NCI-H2107 treated with DMSO at 0.1 percent for 48 hours (cell line): ENCODE data around the gene DPP10.

Experiments
- DNase-seq: peaks from one replicate; lab custom pipeline; 2025; ENCODE audit not compliant: unreplicated experiment; lab: John Stamatoyannopoulos, UW

Gene DPP10

DNA sequence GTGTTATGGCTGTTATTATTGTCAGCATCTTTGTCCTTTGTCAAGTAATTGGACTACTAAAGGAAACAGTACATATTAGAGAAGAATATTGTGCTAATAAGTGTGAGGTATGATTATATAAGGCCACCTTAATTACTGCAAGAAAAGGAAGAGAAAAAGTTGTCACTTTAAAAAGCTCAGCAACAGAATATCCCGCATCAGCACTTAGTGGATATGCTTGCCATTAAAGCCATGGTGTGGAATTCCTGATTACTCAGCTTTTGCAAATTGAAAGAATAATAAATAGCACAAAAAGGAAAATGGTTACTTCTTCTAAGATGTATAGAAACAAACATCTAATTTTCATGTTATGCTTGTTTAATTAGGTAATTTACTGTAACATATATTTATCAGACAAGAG is 347.5 kb downstream of the DPP10 start:
- no peak for DNase-seq

DNA sequence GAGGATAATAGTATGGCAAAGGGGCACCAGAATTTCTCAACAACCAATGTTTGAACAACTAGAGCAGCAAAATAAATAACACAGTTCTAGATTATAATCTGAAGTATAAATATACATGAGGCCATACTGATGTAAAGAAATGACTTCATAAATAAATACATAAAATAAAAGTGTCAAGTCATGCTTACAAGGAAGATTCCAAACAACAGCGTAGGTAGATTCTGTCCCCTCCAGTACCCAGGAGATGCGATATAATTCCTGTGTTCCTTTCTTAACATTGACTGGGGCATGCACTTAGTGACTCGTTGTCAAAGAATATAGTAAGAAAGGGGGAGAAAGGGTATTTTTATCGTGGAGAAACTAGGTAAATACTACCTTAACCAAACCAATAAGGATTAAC is 355.1 kb downstream of the DPP10 start:
- DNase-seq, result no peak

DNA sequence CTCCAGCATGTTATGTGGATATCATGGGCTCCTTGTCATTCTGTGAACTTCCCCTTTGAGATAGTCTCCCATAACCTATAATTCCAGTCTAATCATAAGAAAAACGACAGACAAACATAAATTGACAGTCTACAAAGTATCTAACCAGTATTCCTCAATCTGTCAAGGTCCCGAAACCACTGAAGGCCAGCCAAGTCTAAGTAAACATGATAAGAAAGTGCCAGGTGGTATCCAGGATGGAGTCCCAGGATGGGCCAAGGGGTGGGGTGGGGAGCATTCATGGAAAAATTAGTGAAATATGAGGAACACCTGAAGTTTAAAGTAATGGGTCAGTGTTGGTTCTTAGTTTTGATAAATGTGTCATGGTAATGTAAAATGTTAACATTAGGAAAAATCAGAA is 355.5 kb downstream of the DPP10 start:
- no peak for DNase-seq

DNA sequence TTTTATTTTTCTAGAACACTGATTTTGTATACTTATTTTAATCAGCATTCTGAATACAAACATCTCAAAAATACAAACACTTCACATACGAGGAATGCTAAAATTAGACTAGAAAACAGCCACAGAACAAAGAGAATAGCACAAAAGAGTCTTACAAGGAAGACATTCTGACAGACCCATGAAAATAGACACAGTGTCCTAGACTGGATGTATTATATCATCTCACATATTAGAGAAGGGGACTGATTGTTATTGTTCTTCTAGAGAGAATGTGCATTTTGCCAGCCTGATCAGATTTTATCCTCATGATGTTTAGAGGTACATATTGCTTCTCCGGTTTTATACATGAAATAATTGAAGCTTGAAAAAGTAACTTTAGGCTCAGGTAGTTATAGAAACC is 357.9 kb downstream of the DPP10 start:
- DNase-seq, result no peak

DNA sequence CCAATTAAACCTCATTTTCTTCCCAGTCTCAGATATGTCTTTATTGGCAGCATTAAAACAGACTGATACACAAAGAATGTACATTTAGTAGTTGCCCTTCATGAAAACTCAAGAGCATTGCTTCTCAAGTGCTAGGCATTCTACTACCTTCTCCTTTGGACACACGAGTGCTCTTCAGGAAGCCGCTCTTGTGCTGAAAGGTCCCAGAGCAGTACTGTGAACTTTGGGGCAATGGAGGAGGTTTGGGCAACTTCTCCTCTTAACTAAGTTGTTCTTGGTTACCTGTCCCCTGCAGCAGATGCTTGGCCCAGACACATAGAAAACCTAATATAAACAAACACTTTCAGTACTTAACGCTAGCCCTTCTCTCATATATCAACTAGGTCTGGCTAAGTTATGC is 362.8 kb downstream of the DPP10 start:
- DNase-seq, result no peak

DNA sequence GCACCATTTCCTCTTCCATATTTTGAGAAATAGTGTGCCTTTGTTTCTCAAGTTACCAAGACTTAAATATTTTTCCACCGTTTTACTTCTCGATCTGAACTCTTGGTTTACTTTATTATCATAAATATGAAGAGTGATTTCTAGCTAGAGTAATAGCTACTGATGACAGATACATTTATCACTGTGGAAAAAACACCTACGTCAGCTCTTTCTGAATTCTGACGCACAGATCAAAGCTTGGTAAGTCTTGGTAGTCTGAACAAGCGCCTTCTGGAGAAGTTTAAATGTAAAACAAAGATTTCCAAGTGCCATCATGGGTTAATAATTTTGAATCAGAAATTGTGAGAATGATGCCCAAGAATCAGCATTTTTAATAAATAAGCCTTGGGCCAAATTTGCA is 367.7 kb downstream of the DPP10 start:
- DNase-seq, result no peak

DNA sequence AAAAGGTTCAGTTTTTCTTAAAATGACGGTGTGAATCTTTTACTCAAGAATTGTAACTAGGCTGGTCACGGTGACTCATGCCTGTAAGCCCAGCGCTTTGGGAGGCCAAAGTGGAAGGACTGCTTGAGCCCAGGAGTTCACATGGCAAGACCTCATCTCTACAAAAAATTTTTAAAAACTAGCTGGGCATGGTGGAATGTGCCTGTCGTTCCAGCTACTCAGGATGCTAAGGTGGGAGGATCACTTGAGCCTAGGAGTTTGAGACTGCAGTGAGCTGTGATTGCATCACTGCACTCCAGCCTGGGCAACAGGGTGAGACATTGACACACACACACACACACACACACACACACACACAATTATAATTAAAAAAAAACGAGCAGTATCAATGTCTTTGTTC is 369.8 kb downstream of the DPP10 start:
- DNase-seq, result no peak

DNA sequence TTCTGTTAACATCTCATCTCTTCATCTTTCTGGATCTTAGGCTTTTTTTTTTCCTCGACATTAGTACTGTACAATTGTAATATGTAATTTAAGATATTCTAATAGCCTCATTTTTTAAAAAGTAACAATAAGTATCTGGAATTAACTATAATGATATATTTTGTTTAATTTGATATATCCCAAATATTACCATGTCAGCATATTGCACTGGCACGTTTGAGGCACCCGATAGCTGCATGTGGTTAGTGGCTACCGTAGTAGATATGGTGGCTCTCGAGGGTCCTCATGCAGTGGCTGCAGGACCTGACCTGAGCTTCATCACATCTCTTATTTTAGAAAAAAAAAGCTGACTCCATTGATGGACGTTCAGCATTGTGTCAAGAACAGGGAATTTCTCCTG is 371.9 kb downstream of the DPP10 start:
- DNase-seq, result no peak

DNA sequence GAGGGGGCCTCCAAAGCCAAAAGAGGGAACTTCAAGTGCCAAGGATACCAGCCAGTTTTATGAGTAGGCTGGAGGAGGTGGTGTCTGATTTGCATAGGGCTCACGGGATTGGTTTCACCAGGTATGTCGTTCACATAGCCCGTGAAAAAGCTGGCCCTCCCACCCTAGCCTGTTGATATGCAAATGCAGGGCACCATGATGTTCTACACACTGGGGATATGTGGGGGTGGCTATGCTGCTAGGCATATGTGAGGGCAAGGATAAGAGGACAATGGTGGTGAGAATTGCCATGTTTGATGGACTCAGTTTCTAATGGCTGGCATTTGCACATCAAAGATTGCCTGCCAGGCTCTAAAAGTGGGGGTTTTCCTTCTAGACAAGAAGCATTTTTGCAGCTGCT is 378.6 kb downstream of the DPP10 start:
- DNase-seq, result no peak

DNA sequence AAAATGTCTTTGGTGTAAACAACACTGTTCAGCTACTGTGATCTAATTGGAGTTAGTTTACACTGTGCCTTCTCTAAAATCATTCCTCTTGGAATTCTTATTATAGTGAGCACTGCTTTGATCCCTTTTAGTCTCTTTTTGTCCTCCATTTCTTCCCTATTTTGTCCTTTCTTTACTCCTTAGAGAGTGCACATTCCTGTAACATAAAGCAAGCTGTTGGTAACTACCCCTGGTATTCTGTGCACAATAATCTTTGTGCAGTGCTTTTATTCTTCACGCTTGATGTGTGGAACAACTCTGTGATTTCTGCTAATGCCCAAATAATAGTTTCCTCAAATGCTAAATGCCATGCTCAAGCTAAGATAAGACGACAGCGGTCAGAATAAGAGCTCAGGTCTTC is 401.5 kb downstream of the DPP10 start:
- DNase-seq, result no peak

DNA sequence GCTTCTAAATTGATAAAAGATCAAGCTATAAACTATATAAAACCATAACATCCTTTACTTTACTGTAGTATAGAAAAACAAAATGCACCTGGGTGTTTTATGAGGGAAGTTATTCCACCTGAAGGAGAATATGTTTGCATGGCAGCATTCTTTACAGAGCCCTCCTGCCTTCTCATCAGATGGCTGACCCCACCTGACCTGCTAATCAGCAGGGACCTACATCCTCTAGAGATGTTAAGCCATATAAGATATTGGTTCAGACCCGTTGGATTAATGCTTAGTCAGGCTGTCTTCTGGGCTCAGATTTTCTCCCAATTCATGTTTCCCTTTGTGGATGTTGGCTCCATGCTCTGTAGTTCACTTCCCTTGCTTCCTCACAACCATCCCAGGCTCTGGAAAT is 414.8 kb downstream of the DPP10 start:
- DNase-seq, result no peak

DNA sequence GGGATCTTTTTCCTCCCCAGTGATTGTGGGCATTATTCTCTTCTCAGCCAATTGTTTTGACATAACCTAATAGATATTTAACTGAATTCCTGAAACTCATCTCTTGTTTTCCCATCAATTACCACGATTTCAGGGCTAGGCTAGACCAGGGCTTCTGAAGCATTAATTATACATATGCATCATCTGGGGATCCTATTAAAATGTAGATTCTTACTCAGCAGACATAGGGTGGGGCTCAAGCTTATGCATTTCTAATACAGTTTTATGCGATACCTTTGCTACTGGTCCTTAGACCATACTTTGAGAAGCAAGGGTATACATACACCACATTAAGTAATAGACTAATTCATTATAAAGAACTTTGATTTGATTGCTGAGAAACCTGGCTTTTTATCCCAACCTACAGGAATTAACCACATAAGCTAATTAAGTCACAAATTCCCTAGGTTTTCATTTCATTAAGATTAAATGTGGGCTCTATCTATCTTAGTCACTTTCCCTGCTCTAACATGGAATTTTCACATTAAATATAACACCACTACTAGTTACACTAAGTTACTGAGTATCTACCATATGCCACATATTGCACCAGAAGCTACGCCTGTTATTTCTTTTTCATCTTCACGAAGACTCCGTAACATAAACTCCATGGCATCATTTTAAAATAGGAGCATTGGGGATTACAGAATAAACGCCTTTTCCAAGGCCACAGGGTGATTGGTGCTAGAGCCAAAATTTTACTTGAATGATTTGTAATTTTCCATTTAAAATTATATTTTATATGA is 417.5 kb downstream of the DPP10 start:
- no peak for DNase-seq

DNA sequence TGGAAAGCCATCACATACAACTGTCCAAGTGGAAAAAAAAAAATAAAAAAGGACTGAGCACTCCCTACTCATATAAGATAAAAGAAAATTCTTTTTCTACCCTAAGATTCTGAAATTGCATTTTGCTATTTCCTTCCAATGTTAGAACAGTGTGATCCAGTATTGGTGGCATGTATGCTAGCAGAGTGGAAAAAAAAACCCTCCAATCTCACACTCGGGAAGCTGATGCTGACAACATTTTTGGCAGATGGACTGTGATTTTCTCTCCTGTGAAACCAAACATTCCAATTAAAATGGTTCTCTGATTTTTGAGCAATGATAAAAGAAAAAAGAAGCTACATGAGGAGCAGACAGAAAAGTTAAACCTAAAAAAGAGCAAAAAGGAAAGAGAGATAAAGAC is 419.8 kb downstream of the DPP10 start:
- no peak for DNase-seq

DNA sequence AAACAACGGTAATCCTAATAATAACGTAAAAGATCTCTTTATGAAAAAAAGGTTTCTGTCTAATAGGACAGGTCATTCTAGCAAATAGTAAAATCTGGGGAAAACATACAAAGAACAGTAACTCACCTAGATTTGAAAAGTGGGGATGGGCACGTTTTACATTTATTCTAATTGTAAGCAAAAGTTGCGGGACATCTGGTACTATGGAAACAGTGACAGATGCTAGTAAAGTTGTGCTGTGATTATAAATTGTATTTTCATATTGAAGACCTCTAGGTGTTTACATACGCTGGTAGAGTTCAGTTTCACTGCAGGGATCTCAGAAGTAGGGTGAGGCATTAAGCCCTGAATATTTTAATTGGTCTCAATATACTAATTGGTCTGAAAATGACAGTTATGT is 422.5 kb downstream of the DPP10 start:
- DNase-seq, result no peak

DNA sequence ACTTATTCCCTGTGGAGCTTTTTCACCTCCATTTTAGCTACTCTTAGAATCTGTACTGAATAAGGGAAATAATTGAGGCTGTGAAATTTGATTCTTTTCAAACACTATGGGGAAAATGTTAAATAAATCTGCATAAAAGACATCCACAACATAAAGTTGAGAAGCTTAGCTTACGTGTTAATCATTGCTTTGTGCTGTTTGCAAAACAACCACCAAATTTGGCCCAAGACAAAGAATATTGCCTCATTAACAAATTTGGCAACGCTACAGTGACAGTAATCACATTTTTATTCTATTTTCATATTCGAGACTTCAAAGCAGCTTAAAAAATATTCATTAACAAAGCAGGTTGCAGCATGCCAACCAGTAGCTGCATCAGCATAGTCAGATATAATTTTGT is 437.6 kb downstream of the DPP10 start:
- no peak for DNase-seq

DNA sequence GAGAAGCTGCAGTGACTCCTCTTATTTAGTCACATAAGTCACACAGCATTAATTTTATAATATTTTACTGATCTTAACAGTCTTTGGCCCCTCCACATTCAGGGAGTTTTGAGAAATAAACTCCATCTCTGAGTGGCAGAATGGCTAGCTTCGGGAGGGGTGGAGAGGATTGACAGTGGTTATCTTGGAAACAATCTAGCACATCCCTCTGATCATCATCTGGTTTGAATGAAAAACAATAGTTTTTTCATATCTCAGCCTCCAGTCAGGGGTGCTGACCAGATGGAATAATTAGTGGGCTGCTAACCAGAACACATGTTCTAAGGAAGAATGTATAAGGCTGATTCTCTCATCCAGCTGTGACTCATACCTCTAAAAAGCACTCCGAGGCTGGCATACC is 477.5 kb downstream of the DPP10 start:
- no peak for DNase-seq

DNA sequence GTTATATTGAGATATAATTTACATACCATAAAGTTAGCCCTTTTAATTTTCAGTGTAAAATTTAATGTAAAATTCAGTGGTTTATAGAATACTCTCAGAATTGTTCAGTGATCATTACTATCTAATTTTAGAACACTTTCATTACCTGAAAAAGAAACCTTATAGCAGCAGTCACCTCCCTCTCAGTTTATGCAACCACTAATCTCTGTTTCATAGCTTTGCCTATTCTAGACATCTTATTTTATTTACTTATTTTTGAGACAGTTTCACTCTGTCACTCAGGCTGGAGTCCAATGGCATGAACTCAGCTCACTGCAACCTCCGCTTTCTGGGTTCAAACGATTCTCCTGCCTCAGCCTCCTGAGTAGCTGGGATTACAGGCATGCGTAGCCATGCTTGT is 479.6 kb downstream of the DPP10 start:
- DNase-seq, result no peak

DNA sequence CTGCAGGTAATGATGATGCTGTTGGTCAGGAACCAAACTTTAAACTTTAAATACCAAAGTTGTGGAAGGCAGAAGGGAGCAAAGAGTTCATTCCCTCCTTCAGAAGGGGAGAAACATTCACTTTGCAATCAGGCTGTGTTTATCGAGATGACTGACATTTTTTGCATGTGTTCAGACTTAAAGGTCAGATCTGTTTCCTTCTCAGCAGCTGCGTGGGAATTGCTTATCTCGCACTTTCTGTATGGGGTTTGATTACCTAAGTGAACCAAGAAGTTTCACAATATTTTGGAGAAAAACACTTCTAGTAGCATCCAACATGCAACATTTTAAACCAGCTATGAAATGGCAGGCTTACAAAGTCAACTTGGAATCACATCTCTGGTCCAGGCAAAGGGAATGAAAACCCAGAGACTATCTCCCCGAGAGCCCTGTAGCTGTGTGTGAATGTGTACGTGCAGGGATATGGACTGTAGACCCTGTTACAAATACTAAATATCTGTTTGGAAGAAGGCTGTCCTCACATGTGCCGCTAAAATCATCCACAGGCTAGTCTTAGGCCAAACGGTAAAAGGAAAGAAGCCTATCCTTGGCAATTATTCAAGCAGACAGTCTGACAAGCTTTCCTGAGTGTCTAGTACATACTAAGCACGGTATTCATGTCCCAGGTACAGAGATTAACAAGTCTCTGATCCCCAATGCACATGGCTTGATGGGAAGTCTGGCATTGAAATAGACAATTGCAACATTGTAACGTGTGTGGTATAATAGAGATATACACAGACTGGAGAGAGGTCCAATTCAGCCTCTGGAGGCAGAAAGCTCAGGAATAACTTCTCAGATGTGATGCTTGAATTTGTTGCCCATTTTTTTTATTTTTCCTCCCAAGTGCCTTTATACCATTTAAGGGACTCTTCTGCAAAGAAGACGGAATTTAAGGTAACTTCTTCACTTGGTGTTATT is 483.1 kb downstream of the DPP10 start:
- DNase-seq, result no peak

DNA sequence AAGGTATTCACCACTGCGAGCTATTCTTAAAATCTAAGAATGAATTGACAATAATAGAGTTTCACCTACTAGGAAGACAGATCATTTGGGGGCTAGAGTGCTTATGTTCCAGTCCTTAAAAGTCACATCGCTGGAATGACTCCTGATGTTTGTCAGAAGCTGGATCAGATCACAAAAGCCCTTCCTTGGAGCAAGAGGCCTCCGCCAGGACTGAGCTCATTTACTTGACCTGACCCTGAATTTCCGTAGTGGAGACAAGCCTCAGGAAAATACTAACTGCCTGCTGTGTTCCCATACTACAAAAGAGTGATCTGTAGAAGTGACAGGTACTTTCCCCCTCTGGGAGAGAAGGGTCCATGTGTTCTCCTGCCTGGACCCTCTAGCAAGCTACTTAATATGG is 483.9 kb downstream of the DPP10 start:
- DNase-seq, result no peak

DNA sequence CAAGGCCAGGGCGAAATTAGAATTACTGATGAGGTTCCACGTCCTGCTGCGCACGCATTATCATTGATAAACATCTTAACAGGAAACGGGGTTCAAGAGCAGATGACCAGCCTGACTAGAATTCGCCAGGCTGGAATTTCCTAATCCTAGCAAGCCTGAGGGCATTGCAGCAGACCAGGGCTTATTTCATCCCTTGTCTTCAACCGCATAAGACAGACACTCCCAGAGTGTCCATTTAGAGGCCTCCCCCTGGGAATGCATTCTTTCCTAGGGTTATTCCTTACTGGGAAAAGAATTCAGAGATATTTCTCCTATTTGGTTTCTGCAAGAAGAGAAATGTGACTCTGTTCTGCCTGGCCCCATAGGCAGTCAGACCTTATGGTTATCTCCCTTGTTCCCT is 486.8 kb downstream of the DPP10 start:
- DNase-seq, result no peak

DNA sequence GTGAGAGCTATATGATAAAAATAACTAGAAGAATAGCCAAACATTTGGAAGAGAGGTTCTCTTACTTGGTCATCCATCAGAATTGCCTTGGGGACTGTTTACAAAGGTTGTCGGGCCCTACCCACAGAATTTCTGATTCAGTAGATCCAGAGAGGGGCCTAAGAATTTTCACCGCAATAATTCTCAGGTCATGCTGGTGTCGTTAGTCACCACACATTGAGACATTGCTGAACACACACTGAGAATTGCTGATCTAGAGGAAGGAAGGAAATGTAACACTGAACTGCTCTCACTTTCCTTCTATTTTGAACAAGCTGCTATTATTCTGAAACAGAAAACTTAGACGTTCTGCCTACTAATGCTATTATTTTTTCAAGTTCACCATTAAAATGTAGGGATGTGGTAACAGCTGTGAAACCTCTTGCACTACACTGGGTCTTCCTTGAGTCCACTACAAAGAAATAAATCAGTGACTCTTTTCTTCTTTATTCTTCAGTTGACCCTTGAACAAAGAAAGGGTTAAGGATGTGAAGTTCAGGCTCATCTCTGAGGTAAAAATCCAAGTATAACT is 491.3 kb downstream of the DPP10 start:
- no peak for DNase-seq

DNA sequence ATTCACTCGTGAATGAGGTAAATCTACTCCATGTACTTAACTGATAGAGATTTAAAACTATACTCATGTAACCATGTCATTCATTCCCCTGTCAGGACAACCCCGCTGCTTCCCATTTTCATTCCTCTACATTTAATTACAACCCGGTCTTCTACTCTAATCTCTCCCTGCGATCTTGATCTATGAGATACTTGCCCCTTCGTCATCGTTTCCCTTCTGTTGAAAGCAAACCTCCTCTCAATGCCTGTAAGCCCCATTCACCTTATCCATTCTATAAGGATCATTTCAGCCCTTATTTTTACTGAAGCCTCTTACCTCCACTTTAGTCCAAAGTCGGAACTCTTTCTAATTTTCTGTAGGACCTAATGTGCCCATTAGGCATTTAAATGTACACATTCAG is 492.6 kb downstream of the DPP10 start:
- DNase-seq, result no peak
